ENCODE data around the gene TIMM10.

Gene TIMM10, protein sequence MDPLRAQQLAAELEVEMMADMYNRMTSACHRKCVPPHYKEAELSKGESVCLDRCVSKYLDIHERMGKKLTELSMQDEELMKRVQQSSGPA

DNA sequence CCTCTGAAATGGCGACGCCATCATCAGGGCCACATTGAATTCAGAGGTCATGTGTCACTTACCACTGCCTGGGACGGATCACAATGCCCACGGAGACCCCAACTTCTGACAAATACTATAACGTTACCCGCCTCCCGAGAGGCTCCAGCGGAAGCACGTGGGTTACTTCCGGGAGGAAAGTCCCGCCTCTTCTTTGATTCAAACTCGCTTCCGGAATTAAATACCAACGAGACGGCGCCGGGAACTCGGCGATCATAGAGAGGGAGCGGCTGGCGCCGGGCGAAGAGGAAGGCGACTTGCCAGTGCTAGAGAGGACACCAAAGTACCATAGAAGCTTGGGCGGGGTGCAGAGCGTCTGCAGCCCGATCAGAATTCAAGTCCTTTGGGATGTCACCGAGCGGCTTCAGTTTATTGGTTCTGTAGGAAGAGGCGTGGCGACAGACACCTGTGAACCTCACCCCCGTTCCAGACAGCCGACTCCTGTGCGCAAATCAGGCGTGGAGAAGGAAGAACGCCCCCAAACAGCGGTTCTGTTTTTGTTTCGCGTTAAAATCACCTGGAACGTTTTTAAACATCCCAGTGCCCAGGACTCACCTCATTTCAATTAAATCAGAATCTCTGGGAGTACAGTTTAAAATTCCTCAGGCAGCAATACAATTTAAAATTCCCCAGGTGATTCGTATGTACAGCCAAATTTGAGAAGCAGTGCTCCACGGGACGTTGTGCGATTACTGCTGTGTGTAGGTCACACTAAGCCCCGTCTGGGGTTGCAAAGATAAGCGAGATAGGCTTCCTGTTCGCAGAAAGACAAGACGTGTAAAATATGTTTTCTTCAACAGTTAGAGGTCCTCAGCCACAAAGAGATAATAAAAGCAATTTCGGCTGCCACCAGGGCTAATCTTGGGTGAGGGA is at the start of gene TIMM10:
Gene TIMM10, minus strand, starts transcription at position 159 of the 912 bp plus-strand sequence. CDS start 565 bp downstream, outside the sequence.
- DNase-seq: peak; percentile 98

DNA sequence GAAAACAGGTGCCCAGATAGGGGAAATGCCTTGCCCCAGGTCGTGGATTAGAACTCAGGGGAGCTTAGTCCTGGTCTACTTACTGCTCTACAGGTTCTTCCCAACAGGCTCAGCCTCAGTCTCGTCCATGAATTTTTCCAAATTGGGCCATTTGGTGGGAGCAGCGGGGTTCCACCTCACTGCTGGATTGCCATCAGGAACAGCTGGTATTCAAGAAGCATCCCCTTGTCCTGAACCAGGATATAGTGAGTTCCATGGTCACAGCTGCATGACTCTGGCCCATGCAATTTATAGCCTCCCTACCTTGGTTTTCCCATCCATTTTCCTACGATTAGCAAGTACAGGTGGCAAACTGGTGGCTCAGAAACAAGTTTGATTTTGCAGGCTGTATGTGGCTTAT is 43.5 kb upstream of the TIMM10 start:
- no peak for DNase-seq

DNA sequence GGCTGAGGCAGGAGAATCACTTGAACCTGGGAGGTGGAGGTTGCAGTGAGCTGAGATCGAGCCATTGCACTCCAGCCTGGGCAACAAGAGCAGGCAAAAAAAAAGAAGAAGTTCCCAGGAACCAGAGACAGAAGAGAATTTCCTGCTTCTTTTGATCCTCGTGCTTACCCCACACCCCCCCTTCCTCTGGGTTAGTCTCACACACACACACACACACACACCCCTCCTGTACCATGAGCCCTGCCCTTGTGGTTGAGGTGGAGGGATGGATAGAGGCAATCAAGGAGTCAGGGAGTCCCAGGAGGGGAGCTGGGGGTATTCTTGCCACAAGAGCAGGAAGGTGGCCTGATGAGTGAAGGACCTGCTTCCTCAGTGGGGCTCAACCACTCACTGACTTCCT is 41.1 kb upstream of the TIMM10 start:
- DNase-seq: no peak

DNA sequence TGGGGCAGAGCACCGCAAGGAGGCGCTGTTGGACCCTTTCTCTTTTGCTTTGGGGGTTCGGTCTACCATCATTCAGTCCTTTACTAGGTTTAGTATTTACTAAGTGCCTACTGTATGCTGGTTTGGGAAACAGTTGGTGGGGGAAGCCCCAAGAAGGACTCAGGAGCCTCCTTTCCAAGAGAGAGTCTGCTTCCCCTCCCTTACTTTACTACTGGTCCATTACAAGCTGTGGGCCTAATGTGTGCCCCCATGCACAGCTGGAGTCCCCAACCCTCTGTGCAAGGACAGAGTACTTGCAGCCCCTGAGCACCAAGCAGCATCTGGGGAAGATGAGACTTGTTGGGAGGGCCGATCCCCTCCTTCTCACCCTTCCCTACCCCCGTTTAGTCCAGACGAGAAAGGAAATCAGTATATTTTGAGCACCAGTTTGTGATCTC is 37.8 kb upstream of the TIMM10 start:
- peak; percentile 73 for DNase-seq

DNA sequence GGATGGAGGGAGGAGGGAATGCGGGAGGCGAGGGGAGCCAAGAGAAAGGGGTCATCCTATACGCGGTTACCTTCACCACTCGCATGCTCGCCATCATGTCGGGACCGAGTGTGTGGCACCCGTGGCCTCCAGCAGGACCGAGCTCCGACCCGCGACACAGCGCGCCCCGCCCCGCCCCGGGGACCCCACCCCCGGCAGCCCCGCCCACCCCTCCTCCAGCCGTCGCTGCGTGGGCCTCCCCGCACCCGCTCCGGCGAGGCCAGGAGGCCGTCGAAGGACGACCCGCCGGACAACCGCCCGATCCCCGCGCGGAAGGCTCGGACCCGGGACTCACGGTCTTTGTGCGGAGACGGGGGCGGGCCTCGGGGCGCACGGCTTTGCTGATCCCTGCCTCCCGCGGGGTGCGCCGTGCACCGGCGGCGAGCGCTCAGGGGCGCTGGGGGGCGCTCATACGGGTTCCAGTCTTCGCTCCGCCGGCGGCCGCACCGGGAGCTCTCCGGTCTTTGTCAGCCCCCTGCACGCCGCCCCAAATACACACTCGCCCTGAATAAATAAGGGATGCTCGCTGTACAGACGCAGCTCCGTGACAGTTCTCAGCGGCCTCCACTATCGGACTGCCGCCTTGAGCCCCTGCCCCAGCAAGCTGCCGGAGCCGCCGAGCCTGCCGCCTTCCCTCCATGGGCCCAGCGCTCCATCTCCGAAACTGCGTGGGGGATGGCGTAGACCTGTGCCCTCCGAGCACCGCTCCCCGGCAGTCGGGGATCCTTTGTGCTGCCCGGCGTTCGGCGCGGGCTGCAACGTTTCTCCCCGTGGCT is 37.2 kb upstream of the TIMM10 start, which contains the start of gene UBE2L6:
Gene UBE2L6, minus strand, starts transcription at position 158 of the 815 bp plus-strand sequence. Its CDS starts 61 bp downstream, at position 97.
- DNase-seq: peak; percentile 53

DNA sequence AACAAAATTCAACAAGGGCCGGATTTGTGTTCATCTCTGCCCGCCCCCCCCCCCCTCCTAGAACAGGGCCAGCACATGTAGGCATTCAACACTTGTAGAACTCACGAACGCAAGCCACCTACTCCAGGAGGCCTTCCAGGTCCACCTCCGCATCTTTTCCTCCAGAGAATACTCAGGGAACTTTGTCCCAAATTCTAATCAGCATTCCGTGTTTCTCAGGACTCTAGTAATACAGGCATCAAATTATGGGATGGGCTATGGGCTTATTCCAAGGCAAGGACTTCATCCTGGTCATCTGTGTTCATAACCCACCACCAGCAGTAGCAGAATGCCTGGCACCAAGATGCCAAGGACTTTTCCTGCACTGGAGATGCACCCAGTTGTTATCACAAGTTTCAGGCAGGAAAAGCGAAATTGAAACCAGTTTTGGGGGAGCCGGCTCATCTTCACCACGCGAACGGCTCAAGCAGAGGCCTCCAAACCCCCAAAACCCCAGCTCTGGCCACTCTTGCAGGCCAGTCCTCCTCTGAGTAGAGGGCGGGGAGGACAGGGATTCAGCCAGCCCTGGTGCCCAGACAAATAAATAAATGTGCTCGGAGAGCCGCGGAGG is 36.5 kb upstream of the TIMM10 start:
- DNase-seq: no peak

DNA sequence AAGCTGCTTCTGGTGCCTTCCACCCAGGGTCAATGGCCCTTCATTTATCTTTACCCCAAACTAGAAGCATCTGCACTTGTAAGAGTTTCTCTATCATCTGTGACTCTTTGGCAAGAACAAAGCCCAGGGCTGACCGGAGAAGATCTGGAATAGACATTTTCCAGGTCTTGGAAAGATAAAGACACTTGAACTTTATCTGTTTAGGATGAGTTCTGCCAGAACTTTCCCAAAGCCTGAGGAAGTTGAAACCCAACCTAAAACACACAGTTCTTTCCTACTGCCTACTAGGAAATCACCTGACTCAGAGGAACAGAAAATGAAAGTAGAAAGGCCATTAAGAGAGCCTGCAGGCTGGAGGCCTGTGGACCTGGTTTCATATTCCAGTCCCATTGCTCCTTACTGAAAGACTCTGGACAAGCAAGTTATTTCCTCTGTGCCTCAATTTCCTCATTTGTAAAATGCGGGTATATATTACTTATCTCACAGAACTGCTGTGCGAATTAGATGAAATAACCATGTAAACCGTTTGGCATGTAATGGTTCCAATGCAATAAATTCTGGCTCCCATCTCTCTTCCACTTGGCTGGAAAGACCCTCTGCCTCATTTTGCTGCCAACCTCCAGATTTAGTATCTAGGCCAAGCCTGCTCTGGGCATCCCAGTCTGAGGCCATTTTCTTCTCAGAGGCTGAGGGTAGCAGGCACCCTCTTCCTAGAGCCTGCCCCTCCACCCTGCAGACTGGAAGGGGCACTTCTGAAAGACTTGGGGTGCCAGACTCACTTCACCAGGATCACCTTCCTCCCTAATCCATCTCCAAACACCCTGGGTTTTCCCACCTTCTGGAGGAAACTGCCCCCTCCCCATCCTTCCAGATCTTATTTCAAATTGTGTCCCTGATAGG is 35.7 kb upstream of the TIMM10 start:
- peak; percentile 52 for DNase-seq

DNA sequence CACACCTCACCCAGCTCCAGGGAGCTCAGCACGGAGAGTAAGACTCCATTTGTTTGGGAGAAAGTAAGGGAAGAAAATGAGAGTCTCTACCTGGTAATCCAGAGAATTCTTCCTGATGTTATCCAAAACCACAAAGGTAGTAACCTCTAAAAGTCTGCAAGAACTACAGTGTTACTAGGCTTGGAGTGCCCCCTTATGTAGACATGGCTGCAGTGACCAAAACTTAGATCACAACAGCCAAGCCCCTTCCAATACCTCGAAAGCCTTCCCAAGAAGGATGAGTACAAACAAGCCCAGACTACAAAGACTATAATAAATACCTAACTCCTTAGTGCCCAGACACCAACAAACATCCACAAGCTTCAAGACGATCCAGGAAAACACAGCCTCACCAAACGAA is 32.0 kb upstream of the TIMM10 start:
- DNase-seq: no peak

DNA sequence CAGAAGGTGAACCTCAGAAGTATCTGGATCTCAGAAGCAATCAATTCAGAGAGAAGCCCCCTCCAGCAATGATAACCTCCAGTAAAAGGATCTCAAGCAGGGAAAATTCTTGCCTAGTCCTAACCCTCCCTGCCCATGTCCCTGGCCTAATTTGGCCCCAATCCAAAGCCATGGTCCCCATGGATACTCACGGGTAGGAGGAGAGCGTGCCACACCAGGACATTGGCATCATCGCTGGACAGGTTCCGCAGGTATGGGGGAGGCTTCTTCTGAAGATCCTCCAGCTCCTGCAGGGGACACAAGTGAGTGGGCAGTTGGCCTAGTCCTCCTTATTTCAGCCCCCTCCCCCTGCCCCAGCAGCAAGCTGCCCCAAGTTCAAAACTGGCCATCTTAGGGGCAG is 29.6 kb upstream of the TIMM10 start:
- DNase-seq: no peak

DNA sequence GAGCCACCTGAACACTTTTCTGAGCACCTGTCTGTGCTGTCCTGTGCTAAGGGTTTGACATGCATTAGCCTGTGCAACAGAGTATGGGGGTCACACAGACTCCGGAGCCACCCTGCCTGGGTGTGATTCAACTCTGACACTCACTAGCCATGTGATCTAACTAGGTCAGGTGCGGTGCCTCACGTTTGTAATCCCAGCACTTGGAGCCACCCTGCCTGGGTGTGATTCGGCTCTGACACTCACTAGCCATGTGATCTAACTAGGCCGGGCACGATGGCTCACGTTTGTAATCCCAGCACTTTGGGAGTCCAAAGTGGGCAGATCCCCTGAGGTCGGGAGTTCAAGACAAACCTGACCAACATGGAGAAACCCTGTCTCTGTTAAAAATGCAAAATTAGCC is 25.5 kb upstream of the TIMM10 start:
- no peak for DNase-seq

DNA sequence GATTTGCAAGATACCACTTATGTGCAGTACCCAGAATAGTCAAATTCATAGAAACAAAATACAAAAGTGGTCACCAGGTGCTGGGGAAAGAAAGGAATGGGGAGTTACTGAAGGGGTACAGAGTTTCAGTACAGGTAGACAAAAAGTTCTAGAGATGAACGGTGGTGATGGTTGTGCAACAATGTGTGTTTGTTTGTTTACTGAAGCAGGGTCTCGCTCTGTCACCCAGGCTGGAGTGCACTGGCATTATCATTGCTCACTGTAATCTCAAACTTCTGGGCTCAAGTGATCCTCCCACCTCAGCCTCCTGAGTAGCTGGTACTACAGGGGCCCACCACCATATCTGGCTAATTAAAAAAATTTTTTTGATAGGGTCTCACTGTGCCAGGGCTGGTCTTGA is 24.8 kb upstream of the TIMM10 start:
- no peak for DNase-seq

DNA sequence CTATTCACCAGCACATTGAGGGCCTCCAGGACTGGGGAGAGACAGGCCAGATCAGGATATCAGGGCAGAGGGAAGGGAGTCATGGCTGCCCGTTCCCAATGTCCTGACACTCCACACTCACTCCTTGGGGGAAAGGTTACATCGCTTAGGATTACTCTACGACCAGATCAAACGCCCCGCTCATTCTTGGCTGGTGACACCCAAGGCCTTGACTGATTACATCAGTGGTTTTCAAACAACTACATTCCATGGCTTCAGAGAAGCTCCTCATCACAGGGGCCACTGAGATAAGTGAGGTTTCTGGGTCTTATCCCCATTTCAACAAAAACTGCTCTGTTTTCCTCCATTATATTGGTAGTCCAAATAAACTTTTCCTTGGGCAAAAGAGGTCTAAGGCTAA is 21.9 kb upstream of the TIMM10 start:
- DNase-seq: no peak

DNA sequence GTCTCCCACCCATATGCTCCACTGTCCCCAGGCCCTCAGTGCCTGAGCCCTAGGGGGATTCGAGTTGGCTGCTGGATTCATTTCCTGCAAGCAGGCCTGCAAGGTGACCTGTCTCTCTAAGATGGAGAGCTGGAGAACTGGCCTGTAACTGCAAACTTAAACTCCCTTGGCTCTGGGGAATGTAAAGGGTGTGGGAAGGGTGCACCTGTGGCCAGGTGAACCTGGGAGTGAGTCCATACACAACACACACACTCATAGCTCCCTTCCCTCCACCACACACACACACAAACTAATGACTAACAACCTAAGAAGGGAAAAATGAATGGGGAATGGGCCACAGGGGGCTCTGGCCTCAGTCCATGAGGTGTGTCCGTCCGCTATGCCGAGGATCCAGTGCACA is 21.4 kb upstream of the TIMM10 start:
- DNase-seq: no peak

DNA sequence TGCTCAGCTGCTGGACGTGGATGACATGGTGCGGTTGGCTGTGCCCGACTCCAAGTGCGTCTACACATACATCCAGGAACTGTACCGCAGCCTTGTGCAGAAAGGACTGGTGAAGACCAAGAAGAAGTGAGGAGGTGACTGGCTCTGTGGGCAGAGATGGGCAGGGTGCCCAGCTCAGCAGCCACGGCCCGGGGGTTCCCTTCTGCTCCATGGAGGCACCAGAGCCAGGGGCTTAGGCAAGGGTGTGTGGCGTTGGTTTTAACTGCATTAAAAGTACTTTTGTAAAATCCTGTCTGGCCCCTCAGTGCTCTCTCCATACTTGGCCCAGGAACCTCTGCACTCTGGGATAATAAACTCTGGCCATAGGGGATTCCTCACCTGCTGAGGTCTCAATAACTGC is 19.4 kb upstream of the TIMM10 start:
- DNase-seq: no peak

DNA sequence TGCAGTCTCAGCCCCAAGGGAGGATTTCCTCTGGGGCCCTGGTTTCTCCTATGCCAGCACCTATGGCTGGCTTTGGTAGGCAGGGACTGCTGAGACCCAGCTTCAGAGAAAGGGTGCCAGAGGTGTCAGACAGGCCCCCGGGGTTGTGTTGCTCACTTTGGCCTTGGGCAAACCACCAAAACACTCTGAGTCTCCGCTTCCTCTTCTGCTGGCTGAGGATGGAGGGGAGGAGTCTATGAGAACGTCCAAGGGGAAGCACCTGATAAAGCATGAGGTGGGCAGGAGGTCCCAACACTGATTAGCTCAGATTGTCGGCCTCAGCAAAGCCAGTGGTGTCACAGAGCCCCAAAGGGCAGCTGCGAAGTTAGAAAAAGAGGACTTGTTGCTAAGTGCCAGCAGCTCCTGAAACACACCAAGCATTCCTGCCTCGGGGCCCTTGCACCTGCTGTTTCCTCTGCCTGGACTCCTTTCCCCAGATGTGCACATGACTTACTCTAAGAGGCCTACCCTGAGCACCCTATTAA is 17.4 kb upstream of the TIMM10 start:
- no peak for DNase-seq

DNA sequence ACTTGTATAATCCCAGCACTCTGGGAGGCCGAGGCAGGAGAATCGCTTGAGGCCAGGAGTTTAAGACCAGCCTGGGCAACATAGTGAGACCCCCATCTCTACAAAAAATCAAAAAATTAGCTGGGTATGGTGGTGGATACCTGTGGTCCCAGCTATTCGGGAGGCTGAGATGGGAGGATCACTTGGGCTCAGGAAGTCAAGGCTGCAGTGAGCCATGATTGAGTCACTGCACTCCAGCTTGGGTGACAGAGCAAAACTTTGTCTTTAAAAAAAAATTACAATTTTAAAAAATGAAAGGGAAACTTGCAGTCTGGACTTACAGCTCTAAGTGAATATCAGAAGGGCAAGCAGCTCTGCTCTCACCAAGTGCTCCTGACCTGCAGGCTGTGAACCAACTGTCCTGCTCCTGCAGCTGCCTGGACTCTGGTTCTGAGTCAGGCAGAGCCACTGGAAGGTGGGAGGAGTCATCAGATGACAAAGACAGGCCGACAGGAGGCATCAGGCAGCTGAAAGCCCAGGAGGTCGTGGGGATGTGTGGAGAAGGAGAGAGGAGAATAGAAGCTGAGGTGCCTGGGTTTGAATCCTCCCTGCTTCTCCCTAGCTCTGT is 16.4 kb upstream of the TIMM10 start:
- peak; percentile 64 for DNase-seq

DNA sequence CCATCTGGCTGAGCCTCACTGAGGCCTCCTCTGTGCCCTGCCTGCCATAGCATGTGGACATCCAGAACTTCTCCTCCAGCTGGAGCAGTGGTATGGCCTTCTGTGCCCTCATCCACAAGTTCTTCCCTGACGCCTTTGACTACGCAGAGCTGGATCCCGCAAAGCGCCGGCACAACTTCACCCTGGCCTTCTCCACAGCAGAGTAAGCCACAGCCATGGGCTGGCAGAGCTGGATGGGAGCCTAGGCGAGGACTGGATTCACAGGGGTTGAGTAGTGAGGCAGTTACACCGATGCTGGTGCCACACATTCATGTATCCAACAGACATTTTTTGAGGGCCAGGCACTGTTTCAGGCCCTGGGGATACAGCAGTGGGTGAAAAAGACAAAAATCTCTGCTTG is 15.9 kb upstream of the TIMM10 start:
- no peak for DNase-seq

DNA sequence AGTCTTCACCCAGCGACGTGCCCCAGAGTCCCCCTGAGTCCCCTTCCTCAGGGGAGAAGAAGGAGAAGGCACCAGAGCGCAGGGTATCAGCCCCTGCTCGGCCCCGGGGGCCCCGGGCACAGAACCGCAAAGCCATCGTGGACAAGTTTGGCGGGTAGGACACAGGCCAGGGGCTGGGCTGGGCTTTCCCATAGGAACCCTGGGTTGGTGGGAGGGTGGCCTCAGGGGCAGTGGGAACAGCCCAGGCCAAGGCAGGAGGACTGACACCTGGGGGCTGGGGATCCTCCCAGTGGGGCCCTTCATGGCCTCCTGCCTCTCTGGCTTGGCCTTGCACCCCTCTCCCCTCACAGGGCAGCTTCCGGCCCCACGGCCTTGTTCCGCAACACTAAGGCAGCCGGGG is 15.3 kb upstream of the TIMM10 start:
- no peak for DNase-seq

DNA sequence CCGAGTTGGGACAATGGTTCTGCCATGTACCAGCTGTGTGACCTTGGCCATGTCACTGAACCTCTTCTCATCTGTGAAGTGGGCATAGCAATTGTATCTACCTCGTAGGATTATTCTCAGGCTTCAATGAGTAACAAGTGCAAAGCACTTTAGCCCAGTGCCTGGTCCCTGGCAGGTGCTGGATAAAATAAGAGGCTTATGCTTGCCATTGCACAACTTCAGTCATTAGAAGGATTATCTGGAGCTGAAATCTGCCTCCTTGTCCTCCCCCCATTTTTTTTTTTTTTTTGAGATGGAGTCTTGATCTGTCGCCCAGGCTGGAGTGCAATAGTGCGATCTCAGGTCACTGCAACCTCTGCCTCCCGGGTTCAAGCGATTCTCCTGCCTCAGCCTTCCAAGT is 14.0 kb upstream of the TIMM10 start:
- DNase-seq: no peak

DNA sequence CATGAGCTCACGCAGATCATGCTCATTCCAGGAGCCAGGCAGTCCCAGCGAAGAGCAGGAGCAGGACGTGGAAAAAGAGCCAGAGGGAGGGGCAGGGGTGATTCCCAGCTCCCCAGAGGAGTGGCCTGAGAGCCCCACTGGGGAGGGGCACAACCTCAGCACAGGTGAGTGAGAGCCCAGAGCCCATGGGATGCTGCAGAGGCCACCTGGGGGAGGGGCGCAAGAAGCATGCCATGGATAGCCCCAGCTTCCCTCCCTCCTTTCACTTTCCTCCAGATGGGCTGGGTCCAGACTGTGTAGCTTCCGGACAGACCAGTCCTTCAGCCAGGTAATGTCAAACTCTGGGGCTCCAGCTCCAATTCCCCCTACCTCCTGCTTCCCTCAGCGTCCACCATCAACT is 13.0 kb upstream of the TIMM10 start:
- DNase-seq: no peak

DNA sequence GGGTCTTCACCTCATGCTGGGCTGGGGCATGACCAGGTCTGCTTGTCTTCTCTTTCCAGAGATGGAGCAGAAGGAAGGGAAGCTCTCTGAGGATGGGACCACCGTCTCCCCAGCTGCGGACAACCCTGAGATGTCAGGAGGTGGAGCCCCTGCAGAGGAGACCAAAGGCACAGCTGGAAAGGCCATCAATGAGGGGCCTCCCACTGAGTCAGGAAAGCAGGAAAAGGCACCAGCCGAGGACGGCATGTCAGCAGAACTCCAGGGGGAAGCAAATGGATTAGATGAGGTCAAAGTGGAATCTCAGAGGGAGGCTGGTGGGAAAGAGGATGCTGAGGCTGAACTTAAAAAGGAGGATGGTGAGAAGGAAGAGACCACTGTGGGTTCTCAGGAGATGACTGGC is 12.0 kb upstream of the TIMM10 start:
- DNase-seq: no peak

Data from HCEC 1CT (cell line).